Cardiac muscle cell (in vitro differentiated cells and primary cell): ENCODE results near the gene NAB1. TPM values are rescaled to one million over a fixed set of nuclear protein-coding genes. Genes with fewer than 3 reads are reported as not detected.

Experiments used
- DNase-seq, 2 donors: peaks; one replicate each; pipeline versions ENCODE4 v3.0.0 to v3.0.0-alpha.2; 2010 to 2017; ENCODE audit warnings: low read depth in 1 of 2, low spot score in 1 of 2
- H3K27ac ChIP-seq: fragments of 200-600 bp; sonication (generic); 2 replicates; pipeline ENCODE4 v1.5.1; 2016
- H3K27me3 ChIP-seq: fragments of 200-600 bp; sonication (generic); 2 replicates; pipeline ENCODE4 v1.6.0; 2016; ENCODE audit warnings: control low read depth
- H3K36me3 ChIP-seq: fragments of 200-600 bp; sonication (generic); 2 replicates; pipeline ENCODE4 v1.5.1; 2016; ENCODE audit warnings: control low read depth
- H3K4me1 ChIP-seq: fragments of 200-600 bp; sonication (generic); 2 replicates; pipeline ENCODE4 v1.8.1; 2017; ENCODE audit warnings: low read depth, mild to moderate bottlenecking, mixed run types
- H3K4me3 ChIP-seq: fragments of 200-600 bp; sonication (generic); 2 replicates; pipeline ENCODE4 v1.5.1; 2016; ENCODE audit warnings: mild to moderate bottlenecking
- H3K9me3 ChIP-seq: fragments of 200-600 bp; sonication (generic); 2 replicates; pipeline ENCODE4 v1.5.1; 2017; ENCODE audit warnings: low read depth, mild to moderate bottlenecking, control low read depth
- CTCF ChIP-seq: IDR thresholded peaks from 2 replicates; pipeline ENCODE4 v1.5.1; 2012; ENCODE audit warnings: low read depth, mild to moderate bottlenecking, low read length
- polyA plus RNA-seq: library from polyadenylated mRNA; unstranded; fragments of >200 nt; fragmentation: Nextera tagmentation; extraction: Ambion mirVana; gene quantifications from 2 replicates; pipeline ENCODE4 v1.2.1, GENCODE V29; 2016
- total RNA-seq: library from RNA; depleted of rRNA; stranded (reverse); fragments of >200 nt; gene quantifications from 2 replicates; pipeline ENCODE4 v1.2.3, GENCODE V29; 2016

The NAB1 gene
- total and polyA plus RNA-seq, 2 experiments from 2014 or later, result 10.0 to 50.7 TPM

DNA sequence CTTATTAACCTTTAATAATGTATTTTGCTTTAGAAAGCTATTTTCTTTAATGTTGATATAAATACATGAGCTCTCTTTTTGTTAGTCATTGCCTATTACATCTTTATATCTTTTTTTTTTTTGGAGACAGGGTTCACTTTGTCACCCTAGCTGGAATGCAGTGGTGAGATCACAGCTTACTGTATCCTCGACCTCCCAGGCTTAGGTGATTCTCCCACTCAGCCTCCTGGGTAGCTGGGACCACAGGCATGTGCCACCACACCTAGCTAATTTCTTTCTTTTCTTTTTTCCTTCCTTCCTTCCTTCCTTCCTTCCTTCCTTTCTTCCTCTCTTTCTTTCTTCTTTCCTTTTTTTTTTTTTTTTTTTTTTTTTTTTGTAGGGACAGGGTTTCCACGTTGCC, 15.4 kb downstream of the NAB1 start:
- Histone ChIP-seq H3K27me3 (no peaks in the 10 kb centered on the region), H3K36me3 (no peaks in the 10 kb centered on the region), H3K4me3 (no peak overlapping the region), H3K9me3 (no peaks in the 10 kb centered on the region), H3K4me1 (peaks cover 25% of the 10 kb centered on the region), H3K27ac (no peak overlapping the region)
- no peak for DNase-seq
- TF ChIP-seq CTCF, result no peak

- peaks cover 15% of the 10 kb centered on the region for H3K4me1 ChIP-seq
- no peak for DNase-seq
- no peak overlapping the region for H3K27ac ChIP-seq
- peaks cover 7% of the 10 kb centered on the region for H3K36me3 ChIP-seq
- no peaks in the 10 kb centered on the region for H3K27me3 ChIP-seq
- no peak for TF ChIP-seq CTCF
- no peak overlapping the region for H3K4me3 ChIP-seq
- no peaks in the 10 kb centered on the region for H3K9me3 ChIP-seq
Observed at GRCh38 chr2:190666895-190667294, 18.0 kb downstream of the NAB1 start.

DNA sequence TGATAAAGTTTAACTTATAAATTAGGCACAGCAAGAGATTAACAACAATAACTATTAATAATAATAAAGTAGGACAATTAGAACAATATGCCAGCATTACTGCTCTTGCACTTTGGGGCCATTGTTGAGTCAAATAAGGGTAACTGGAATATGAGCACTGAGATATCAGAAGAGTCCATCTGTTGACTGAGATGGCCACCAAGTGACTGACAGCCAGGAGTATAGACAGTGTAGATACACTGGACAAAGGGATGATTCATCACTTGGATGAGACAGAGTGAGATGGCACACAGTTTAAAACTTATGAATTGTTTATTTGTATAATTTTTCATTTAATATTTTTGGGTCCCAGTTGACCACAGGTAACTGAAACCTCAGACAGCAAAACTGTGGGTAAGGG, 20.0 kb downstream of the NAB1 start:
- no peaks in the 10 kb centered on the region for H3K27me3 ChIP-seq
- no peak overlapping the region for H3K4me3 ChIP-seq
- TF ChIP-seq CTCF, result no peak
- H3K36me3 ChIP-seq, result peaks cover 11% of the 10 kb centered on the region
- no peaks in the 10 kb centered on the region for H3K4me1 ChIP-seq
- no peak for DNase-seq
- no peaks in the 10 kb centered on the region for H3K9me3 ChIP-seq
- H3K27ac ChIP-seq, result no peak overlapping the region

DNA sequence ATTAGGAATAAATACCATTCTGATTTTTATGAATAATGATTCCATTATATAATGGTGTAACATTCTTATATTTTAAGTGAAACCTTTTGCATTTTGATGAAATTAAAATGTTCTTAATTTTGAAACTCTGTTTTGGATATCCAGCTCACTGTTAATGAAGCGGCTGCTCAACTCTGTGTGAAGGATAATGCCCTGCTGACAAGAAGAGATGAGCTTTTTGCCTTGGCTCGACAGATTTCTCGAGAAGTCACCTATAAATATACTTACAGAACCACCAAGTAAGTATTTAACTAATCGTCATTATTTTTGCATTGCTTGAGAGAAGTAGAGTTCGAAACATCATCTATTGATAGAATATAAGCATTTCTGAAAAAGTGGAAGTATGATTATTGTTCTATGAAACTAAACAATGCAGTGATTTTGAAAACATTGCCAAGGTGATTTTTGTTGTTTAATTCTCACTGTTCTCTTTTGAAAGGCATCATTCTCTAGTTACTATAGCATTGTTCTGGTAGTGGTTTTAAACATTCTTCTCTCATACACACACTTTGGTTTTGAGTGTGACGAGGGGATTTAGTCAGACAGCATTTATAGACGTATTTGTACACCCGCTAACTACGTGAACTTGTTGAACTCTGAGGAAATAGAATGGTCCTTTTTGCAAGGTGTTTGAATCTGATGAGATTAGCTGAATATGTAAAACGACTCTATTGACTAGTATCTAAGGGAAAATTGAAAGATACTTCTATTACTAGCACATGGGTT, 21.5 kb downstream of the NAB1 start:
- no peak overlapping the region for H3K27ac ChIP-seq

DNA sequence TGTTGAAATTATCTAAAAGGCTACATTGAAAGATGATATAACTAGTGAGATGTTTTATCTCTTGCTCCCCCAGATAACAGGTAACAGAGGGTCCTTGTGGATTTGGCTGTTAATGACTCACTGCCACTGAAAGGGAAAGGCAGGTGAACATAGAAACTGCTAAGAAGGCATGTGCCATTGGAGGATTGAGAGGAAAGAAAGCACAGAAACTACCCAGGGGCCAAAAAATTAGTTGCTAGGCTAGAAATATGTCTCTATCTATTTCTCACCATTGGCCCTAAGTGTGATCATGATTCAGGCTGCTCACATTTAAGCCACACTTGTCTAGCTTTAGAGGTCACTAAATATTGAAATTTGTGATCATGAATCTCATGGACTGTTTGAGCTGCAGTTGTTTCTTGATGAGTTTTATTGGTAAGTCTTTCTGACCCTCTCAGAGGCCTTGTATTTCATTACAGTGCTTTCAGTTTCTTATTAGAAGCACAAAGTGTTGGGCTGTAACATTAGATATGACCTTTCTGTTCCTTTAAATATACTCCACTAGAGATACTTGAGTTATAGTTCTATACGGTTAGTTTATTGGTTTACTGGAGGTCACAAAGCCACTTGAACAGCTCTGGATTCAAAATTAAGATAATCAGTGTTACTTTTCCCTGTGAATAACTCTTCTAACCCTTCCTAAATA, 26.2 kb downstream of the NAB1 start:
- TF ChIP-seq CTCF, result no peak
- Histone ChIP-seq H3K9me3 (no peaks in the 10 kb centered on the region), H3K27ac (peak overlapping the region; percentile 70), H3K4me1 (peaks cover 28% of the 10 kb centered on the region), H3K36me3 (peaks cover 11% of the 10 kb centered on the region), H3K27me3 (no peaks in the 10 kb centered on the region), H3K4me3 (no peak overlapping the region)
- DNase-seq, result no peak

More for the DNA sequence above, 21.5 kb downstream of the NAB1 start:
- Histone ChIP-seq H3K4me3 (no peak overlapping the region), H3K36me3 (peaks cover 11% of the 10 kb centered on the region), H3K4me1 (peaks cover 3% of the 10 kb centered on the region), H3K27me3 (no peaks in the 10 kb centered on the region), H3K9me3 (no peaks in the 10 kb centered on the region)
- DNase-seq, result no peak
- no peak for TF ChIP-seq CTCF
